Peyer's patch (tissue), 4 donors: ENCODE data around the gene DOCK4. TPM values are rescaled to one million over a fixed set of nuclear protein-coding genes. Genes with fewer than 3 reads are reported as not detected.

Experiments used
- DNase-seq, 3 donors: peaks; one replicate each; pipeline ENCODE4 v3.0.0-alpha.2; 2017 to 2019
- H3K27ac ChIP-seq, 4 donors: fragments of 200-600 bp; sonication (generic); one replicate each; pipeline ENCODE4 v1.5.1; 2016 to 2019
- H3K27me3 ChIP-seq, 2 donors: fragments of 200-600 bp; sonication (generic); one replicate each; pipeline ENCODE4 v1.5.1; 2019
- H3K36me3 ChIP-seq, 3 donors: fragments of 200-600 bp; sonication (generic); one replicate each; pipeline ENCODE4 v1.5.1; 2016 to 2019
- H3K4me1 ChIP-seq, 4 donors: fragments of 200-600 bp; sonication (generic); one replicate each; pipeline ENCODE4 v1.5.1; 2016 to 2019
- H3K4me3 ChIP-seq, 4 donors: fragments of 200-600 bp; sonication (generic); 1 replicate in 3 of 4; 2 replicates in 1 of 4; pipeline ENCODE4 v1.5.1; 2016 to 2019; ENCODE audit warnings: mild to moderate bottlenecking in 1 of 4
- H3K9me3 ChIP-seq, 4 donors: fragments of 200-600 bp; sonication (generic); one replicate each; pipeline ENCODE4 v1.5.1; 2016 to 2019; ENCODE audit warnings: mild to moderate bottlenecking in 1 of 4
- POLR2A ChIP-seq, 2 donors: fragments of 450-650 bp; IDR thresholded peaks; one replicate each; pipeline ENCODE4 v1.5.1; 2017; ENCODE audit warnings: antibody characterized with exemption in 2 of 2, mild to moderate bottlenecking in 2 of 2, moderate library complexity in 2 of 2
- total RNA-seq, 4 donors: library from RNA; depleted of rRNA; stranded (reverse); fragments of >200 nt; gene quantifications; one replicate each; pipeline ENCODE4 v1.1.0, GENCODE V29; 2016
- TF ChIP-seq, protein P1 (sequence below), 6 experiments: fragments of 450-650 bp in 4 of 6; fragments of 200-600 bp in 2 of 6; sonication (generic) in 1 of 6; IDR thresholded peaks; one replicate each; pipeline ENCODE4 v1.5.1; 2017 to 2019; ENCODE audit warnings: antibody characterized with exemption in 6 of 6, mild to moderate bottlenecking in 3 of 6, moderate library complexity in 1 of 6

Gene DOCK4
- total RNA-seq, 4 donors from 2014 or later, result 5.1 to 52.8 (median 15.5) TPM

GRCh38 chr7:112176693-112177415 is 29.3 kb downstream of the DOCK4 start:
- Histone ChIP-seq H3K36me3 (no peaks in the 10 kb centered on the region), H3K27ac (no peak overlapping the region), H3K4me3 (no peak overlapping the region), H3K27me3 (no peaks in the 10 kb centered on the region), H3K9me3 (no peaks in the 10 kb centered on the region), H3K4me1 (no peaks in the 10 kb centered on the region)
- DNase-seq, result no peak
- TF ChIP-seq, protein P1, sequence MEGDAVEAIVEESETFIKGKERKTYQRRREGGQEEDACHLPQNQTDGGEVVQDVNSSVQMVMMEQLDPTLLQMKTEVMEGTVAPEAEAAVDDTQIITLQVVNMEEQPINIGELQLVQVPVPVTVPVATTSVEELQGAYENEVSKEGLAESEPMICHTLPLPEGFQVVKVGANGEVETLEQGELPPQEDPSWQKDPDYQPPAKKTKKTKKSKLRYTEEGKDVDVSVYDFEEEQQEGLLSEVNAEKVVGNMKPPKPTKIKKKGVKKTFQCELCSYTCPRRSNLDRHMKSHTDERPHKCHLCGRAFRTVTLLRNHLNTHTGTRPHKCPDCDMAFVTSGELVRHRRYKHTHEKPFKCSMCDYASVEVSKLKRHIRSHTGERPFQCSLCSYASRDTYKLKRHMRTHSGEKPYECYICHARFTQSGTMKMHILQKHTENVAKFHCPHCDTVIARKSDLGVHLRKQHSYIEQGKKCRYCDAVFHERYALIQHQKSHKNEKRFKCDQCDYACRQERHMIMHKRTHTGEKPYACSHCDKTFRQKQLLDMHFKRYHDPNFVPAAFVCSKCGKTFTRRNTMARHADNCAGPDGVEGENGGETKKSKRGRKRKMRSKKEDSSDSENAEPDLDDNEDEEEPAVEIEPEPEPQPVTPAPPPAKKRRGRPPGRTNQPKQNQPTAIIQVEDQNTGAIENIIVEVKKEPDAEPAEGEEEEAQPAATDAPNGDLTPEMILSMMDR (IDR thresholded peaks at IDR 0.05), result no peak
- TF ChIP-seq POLR2A (IDR thresholded peaks at IDR 0.05), result no peak

DNA sequence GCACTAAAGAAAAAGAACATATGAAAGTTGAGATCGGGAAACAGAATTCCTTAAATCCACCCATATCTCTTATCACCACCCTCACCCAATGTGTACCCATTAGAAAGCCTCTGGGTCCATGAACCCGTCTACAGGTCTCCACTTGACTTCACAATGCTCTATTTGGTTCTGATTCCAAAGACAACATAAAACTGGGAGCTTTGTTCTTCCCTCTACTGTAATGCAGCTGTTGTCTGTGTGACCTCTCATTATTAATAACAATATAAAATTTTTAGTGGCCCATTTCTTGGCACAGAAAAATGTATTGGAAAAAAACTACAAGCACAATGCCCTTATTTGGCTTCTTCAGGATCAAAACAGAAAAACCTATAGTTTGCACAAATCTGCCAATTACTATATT is 30.0 kb downstream of the DOCK4 start:
- TF ChIP-seq, protein P1 (IDR thresholded peaks at IDR 0.05), result no peak
- TF ChIP-seq POLR2A (IDR thresholded peaks at IDR 0.05), result no peak
- H3K4me3 ChIP-seq, result no peak overlapping the region
- no peaks in the 10 kb centered on the region for H3K27me3 ChIP-seq
- no peak overlapping the region for H3K27ac ChIP-seq
- no peaks in the 10 kb centered on the region for H3K36me3 ChIP-seq
- DNase-seq, result no peak
- H3K4me1 ChIP-seq, result no peaks in the 10 kb centered on the region
- H3K9me3 ChIP-seq, result no peaks in the 10 kb centered on the region

GRCh38 chr7:112174192-112174591 is 32.0 kb downstream of the DOCK4 start:
- TF ChIP-seq POLR2A (IDR thresholded peaks at IDR 0.05), result no peak
- TF ChIP-seq, protein P1 (IDR thresholded peaks at IDR 0.05), result no peak
- Histone ChIP-seq H3K27me3 (no peaks in the 10 kb centered on the region), H3K4me3 (no peak overlapping the region), H3K27ac (no peak overlapping the region), H3K9me3 (no peaks in the 10 kb centered on the region), H3K4me1 (no peaks in the 10 kb centered on the region), H3K36me3 (no peaks in the 10 kb centered on the region)
- no peak for DNase-seq

GRCh38 chr7:112173568-112173905 is 32.7 kb downstream of the DOCK4 start:
- no peak for TF ChIP-seq POLR2A (IDR thresholded peaks at IDR 0.05)
- TF ChIP-seq, protein P1 (IDR thresholded peaks at IDR 0.05), result no peak
- DNase-seq, result no peak
- Histone ChIP-seq H3K27ac (no peak overlapping the region), H3K4me1 (no peaks in the 10 kb centered on the region), H3K36me3 (no peaks in the 10 kb centered on the region), H3K27me3 (no peaks in the 10 kb centered on the region), H3K9me3 (no peaks in the 10 kb centered on the region), H3K4me3 (no peak overlapping the region)

- TF ChIP-seq, protein P1 (IDR thresholded peaks at IDR 0.05), result no peak
- no peak for TF ChIP-seq POLR2A (IDR thresholded peaks at IDR 0.05)
- Histone ChIP-seq H3K36me3 (no peaks in the 10 kb centered on the region), H3K27me3 (no peaks in the 10 kb centered on the region), H3K4me1 (no peaks in the 10 kb centered on the region), H3K27ac (no peak overlapping the region), H3K9me3 (no peaks in the 10 kb centered on the region), H3K4me3 (no peak overlapping the region)
- no peak for DNase-seq
Measured at GRCh38 chr7:112172870-112173567, 33.2 kb downstream of the DOCK4 start.
